Stimulated activated CD8-positive, alpha-beta memory T cell treated with anti-CD3 and anti-CD28 coated beads, Interleukin-7, amount 100 ng/mL, for 24 hours (primary cell): ENCODE measurements around the gene VARS2.

ENCODE experiments used
- DNase-seq: peaks from one replicate; pipeline ENCODE4 v3.0.0-alpha.2; 2020; ENCODE audit warnings: low read depth

Gene VARS2

DNA sequence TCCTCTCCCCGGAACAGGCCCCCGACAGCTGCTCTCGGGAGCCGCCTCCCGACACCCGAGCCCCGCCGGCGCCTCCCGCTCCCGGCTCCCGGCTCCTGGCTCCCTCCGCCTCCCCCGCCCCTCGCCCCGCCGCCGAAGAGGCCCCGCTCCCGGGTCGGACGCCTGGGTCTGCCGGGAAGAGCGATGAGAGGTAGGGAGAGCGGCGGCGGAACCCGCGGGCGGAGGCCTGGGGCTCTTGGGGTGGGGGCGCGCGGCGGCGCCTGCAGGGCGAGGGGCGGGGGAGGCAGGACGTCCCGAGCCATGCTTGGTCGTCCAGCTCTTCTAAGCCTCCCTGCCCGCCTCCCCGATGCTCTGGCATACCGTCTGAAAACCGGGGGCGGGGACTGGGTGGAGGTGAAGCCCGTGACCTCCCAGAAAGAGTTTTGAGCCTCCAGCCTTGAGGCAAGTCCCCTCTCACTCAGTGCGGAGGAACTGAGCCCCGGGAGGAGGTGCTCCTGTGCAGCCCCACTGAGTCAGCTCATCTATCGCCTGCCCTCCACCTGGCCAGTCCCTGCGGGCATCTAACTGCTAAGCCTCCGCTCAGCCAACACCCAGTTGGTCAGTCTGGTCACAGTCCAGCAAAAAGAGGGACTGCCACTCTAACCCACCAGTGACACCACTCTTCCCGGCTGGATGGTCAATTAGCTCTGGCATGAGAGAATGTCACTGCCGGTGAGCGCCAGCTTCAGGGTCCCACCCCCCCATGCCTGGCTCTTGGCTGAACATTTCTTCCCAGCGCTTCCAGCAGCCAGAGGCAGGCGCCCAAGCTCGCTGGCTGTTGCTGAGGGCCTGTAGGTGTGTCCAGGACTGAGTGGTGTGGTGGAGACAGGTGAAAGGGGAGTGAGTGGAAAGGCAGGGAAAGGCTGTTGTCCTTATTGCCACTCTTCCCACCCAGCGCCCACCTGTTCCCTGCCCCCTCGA is 29.2 kb upstream of the VARS2 start:
- no peak for DNase-seq

DNA sequence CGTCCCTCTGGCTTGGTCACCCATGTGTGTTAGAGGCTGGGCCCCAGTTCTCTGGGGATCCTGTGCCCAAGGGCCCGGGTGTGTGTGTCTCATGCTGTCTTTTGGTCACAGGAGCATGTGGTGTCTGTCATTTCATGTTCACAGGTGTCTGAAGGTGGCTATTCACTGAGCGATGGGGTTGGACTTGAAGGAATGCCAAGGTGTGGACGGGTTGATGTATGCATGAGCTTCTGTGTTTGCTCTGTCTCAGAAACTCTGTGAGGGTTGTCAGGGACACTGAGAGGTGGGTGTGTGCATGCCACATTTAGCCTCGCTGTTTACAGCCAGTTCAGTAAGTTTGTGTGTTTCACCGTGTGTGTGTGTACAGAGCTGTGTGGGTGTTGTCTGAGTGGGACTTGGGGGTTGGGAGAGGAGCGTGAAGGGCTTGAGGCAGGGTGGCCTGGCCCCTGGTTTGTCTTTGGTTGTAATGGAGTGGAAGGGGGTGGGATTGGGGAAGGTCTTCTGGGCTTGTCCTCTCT is 28.5 kb upstream of the VARS2 start:
- no peak for DNase-seq

DNA sequence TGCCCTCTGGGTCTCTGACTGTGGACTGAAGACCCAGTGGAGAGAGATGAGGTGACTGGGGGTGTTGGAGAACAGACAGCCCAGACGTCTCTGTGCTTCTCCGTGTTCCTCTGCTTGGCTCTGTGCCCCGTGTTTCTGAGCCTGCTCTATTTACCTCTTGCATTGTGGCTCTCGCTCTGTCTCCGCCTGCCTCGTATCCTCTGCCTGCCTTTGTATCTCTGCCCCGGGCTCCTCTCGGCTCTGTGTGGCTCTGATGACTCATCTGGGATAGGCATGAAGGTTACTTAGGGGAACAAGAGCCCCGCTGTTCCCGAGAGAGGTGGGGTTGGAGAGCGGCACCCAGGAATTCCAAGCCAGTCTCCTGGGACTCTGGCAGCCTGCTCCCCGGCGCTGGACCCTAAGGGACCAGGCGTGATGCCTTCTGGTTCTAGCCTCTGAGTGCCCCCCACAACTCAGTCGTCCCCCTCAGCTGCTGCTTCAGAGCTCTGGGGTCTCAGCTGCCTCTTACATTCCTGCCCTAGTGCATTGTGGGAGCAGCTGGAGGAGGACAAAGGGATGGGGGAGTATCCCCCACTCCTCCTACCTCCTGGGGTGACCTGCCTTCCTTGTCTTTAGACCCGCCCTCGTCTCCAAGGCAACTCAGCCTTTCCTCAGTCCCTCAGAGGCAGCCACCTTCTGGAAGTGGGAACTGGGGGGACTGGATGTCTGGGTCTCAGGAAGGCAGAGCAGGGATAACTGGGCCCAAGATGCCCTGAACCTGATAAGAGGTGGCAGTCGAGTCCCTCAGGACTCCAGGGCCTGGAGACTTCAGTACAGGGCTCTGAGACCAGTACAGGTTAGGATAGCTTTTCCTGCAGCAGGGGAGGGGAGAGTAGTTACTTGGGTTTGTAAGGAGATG is 27.8 kb upstream of the VARS2 start:
- no peak for DNase-seq

DNA sequence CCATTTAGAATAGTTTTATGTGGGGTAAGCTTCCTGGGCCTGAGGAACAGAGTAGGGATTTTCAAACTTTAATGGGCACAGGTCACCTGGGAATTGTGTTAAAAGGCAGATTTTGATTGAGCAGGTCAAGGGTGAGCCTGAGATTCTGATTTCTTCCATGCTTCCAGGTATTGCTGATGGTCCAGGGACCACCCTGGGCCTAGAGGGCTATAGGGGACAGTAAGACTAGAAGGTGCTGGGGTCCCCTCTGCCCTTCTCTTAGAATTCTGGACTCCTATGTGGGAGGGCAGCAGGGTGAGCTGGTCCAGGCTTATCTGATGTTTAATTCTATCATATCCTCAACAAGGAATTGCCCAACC is 27.2 kb upstream of the VARS2 start:
- DNase-seq = no peak

DNA sequence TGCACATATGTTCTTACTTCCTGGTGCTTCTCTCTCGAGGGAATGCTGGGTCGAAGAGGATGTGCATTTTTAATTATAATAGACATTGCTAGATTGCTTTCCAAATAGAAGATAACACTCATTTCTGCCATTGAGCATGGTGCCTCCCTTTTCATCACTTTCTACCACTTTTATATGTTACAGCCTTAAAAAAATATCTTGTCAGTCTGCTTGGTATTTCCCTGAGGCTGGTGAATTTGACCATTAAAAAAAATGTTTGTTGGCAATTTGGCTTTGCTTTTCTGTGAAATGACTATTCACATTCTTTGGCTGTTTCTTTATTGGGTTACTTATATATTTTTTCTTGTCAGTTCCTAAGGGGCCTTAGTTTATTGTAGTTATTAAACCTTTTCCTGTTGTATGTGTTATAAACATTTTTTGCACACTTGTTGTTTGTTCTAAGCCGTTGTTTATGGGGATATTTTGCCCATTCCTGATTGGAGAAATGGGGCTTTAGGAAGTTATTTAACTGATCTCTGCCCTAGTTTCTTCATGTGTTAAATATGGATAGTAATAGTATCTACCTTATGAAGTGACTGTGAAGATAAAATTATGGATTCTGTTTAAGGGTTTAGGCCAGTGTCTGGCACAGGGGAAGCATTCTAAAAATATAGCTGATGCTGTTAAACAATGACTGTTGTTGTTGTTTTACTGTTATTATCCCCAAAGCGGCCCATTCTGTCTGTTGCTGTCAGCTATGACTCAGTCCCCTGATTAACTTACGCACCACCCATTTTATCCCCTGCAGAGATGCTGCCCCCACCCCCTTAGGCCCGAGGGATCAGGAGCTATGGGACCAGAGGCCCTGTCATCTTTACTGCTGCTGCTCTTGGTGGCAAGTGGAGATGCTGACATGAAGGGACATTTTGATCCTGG is 25.9 kb upstream of the VARS2 start:
- no peak for DNase-seq

DNA sequence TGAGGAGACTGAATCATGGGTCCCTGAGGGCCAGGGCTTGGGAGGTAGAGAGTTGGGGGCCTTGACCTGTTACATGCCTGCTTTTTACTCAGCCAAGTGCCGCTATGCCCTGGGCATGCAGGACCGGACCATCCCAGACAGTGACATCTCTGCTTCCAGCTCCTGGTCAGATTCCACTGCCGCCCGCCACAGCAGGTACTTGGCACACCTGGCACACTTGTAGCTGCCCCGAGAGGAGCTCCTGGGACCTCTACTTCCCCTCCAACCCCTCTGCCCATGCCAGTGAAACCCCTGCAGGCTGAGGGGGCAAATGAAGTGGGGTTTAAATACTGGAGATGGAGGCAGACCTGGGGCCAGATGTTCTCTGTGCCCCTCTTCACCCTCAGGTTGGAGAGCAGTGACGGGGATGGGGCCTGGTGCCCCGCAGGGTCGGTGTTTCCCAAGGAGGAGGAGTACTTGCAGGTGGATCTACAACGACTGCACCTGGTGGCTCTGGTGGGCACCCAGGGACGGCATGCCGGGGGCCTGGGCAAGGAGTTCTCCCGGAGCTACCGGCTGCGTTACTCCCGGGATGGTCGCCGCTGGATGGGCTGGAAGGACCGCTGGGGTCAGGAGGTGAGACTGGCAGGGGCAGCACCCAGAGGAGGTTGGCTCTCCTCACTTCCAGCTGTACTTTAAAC is 25.1 kb upstream of the VARS2 start:
- DNase-seq = no peak

DNA sequence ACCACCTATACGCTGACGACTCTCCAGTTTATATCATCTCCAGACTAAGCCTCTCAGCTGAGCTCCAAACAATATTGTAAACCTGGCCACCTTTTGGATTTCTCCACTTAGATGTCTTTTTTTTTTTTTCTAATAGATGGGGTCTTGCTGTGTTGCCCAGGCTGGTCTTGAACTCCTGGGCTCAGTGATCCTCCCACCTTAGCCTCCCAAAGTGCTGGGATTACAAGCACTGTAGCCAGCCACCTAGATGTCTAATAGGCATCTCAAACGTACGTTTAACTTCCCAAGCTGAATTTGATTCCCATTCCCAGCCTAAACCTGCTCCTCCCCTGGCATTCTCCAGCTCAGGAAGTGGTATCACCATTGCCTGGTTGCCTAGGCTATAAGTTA is 24.5 kb upstream of the VARS2 start:
- DNase-seq = no peak

DNA sequence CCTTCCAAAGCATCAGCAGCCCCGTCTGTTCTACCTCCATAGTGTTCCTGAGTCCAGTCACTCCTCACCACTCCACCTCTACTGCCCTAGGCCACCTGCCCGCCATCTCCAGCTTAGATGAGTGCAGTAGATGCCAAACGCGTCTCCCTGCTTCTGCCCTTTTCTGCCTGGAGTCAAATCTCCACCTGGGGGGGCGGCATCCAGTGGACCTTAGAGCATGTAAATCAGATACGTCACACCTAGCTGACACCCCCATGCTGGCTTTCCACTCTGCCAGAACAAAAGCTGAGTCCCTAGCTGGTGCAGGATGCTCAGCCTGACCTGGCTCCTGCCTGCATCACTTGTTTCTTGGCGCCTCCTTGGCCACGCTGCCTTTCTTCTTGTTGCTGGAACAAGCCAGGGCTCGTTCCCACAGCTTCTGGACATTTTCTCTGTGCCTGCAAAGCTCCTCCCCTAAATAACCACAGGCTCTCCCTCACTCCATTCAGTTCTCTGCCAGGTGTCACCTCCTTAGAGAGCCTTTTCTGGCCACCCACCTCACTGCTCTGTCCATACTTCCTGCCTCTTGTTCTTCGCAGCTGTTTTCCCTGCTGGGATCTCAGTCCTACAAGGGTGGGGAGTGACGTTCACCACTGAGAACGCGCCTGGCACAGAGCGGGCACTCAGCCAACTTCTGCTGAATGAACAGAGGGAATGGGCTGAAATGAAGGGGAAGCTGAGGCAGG is 24.0 kb upstream of the VARS2 start:
- no peak for DNase-seq

DNA sequence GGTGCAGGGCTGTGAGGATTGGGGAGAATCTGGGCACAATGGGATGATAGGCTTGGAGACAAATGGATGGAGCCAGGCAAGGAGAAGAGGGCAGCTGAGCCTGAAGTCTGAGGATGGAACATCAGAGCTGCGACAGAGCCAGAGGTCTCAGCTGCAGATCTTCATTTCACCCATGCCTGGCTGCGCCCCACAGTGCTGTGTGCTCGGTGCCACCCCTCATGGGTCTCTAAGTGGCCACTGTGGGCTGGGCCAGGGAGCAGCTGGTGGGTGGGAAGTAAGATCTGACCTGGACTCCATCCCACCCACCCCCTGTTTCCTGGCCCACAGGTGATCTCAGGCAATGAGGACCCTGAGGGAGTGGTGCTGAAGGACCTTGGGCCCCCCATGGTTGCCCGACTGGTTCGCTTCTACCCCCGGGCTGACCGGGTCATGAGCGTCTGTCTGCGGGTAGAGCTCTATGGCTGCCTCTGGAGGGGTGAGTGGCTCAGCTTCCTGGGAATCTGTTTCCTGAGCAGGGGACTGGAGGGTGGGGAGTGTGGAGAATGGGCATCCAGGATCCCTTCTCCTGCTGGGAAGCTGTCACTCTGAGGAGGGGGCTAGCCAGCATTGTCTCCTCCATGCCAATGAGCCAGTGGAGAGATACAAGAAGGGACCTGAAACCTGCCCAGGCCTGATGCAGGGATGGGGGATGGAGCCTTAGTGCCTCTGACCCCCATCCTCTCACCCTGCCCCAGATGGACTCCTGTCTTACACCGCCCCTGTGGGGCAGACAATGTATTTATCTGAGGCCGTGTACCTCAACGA is 23.2 kb upstream of the VARS2 start:
- no peak for DNase-seq

DNA sequence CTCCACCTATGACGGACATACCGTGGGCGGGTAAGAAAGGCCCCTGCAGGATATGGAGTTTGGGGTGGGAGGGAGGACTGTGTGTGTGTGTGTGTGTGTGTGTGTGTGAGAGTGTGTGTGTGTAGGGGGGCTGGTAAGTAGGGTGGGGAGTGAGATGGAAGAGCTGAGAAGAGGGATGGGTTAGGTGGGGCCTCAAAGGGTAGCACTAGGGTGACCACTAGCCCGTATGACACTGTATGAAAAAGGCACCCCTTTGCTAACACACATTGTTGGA is 22.7 kb upstream of the VARS2 start:
- no peak for DNase-seq

DNA sequence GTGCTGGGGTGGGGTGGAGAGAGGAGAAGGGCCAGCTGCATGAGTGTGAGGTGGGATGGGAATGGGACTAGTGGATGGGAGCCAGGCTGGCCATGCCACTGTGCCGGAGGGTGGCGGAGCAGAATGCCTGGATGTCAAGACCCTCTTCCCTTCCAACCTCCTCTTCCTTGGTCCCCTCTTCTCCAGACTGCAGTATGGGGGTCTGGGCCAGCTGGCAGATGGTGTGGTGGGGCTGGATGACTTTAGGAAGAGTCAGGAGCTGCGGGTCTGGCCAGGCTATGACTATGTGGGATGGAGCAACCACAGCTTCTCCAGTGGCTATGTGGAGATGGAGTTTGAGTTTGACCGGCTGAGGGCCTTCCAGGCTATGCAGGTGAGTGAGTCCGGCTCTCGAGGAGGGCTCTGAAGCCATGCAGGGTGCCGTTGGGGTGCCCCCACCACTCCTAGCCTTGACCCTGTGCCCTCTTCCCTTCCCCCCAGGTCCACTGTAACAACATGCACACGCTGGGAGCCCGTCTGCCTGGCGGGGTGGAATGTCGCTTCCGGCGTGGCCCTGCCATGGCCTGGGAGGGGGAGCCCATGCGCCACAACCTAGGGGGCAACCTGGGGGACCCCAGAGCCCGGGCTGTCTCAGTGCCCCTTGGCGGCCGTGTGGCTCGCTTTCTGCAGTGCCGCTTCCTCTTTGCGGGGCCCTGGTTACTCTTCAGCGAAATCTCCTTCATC is 22.1 kb upstream of the VARS2 start:
- no peak for DNase-seq

DNA sequence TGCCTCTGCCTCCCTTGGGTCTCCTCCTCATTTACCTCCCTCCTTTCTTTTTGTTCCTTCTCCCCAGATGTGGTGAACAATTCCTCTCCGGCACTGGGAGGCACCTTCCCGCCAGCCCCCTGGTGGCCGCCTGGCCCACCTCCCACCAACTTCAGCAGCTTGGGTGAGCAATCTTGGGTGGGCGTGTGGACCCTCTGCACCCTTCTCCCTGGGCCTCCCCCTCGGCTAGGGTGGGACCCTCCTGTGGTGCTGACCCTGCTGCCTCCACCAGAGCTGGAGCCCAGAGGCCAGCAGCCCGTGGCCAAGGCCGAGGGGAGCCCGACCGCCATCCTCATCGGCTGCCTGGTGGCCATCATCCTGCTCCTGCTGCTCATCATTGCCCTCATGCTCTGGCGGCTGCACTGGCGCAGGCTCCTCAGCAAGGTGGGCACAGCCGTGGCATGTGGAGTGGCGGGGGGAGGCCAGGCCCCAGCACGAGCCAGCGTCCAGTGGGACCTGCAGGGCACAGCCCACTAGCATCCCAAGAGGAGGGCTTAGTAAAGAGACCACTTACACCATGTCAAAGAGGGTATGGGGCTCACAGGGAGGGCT is 20.9 kb upstream of the VARS2 start:
- no peak for DNase-seq

DNA sequence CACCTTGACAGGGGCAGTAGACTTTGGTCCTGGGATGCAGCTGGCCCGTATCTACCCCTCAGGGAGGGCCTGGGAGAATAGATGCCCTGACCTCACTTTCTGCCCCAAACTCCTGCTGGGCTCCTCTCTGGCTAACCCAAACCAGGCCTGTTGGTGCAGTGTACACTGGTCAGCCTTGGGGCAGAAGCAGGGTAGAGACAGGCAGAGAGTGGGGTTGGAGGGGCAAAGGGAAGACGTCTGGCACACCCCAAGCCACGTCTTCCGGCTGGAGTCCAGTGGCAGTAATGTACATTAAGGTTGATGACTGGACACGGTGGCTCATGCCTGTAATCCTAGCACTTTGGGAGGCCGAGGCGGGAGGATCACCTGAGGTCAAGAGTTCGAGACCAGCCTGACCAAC is 20.4 kb upstream of the VARS2 start:
- no peak for DNase-seq

DNA sequence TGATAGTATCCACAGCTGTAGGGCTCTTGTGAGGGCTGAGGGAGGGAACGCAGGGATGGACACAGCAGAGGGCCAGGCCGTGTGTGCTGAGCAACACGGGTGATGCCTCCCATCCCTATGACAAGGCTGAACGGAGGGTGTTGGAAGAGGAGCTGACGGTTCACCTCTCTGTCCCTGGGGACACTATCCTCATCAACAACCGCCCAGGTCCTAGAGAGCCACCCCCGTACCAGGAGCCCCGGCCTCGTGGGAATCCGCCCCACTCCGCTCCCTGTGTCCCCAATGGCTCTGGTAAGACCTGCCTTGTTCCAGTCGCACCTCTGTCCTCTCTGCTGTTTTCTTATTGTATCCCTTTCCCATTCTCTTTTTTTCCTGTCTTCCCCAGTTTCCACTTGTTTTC is 19.7 kb upstream of the VARS2 start:
- DNase-seq = no peak

DNA sequence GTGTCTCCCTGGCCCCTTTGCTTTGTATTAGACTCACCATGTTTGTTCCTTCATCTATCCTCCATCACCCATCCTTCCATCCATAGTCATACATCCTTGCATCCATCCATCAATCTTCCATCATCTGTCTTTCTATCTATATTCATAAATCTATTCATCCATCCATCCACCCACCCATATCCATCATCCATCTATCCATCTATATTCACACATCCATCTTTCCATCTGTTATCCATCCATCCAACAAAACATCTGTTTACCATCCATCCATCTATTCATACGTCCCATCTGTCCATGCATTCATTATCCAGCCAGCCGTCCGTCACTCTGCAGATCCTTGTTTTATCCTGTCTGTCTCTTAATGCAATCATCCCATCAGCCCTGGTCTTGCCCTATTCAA is 19.1 kb upstream of the VARS2 start:
- DNase-seq = no peak

DNA sequence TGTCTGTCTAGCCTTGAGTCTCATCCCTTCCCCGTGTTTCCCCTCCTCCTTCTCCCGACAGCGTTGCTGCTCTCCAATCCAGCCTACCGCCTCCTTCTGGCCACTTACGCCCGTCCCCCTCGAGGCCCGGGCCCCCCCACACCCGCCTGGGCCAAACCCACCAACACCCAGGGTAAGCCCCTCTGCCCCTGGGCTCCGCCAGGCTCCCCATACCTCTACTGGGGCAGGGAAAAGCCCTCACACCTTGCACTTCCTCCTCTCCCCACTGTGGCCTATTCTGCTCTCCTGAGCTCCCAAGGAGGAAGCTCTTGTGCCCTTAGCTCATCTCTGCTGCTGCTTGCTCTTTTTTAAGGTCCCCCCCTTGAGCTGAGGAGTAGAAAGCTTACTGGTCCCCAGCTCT is 18.7 kb upstream of the VARS2 start:
- DNase-seq = no peak

DNA sequence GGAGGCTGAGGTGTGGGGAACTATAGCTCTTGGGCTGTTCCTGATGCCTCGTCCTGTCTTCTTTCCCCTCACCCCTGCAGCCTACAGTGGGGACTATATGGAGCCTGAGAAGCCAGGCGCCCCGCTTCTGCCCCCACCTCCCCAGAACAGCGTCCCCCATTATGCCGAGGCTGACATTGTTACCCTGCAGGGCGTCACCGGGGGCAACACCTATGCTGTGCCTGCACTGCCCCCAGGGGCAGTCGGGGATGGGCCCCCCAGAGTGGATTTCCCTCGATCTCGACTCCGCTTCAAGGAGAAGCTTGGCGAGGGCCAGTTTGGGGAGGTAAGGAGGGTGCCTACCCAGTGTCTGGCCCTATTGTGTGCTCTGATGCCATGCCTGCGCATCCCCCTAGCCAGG is 17.5 kb upstream of the VARS2 start:
- no peak for DNase-seq

DNA sequence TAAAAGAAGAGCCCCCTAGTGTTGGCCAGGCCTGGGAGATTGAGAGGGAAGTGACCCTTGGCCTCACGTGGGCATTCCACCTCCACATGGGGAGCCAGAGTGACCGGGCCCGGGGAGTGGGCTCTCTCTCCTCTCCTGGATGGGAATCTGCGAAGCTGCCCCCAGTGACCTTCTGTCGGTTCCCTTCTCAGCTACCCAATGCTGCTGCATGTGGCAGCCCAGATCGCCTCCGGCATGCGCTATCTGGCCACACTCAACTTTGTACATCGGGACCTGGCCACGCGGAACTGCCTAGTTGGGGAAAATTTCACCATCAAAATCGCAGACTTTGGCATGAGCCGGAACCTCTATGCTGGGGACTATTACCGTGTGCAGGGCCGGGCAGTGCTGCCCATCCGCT is 16.2 kb upstream of the VARS2 start:
- DNase-seq = no peak

DNA sequence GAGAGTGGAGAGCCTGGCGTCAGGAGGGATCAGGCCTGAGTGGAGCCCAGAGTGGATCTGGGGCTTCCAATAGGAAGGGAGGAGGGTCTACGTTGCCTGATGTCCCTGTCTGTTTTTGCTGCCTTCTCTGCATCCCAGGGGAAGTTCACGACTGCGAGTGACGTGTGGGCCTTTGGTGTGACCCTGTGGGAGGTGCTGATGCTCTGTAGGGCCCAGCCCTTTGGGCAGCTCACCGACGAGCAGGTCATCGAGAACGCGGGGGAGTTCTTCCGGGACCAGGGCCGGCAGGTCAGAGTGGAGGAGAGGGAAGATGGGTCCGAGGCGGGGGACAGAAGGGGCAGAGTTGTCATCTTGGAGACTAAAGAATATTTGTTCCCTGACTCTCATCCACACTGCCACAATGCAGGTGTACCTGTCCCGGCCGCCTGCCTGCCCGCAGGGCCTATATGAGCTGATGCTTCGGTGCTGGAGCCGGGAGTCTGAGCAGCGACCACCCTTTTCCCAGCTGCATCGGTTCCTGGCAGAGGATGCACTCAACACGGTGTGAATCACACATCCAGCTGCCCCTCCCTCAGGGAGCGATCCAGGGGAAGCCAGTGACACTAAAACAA is 15.2 kb upstream of the VARS2 start:
- DNase-seq = no peak
